Right lobe of liver (tissue), 6 donors: ENCODE results near the gene VKORC1. TPM values are rescaled to one million over a fixed set of nuclear protein-coding genes. Genes with fewer than 3 reads are reported as not detected.

Source experiments
- ATAC-seq, 4 donors: fragments of 200-7000 bp; cut with Tn5 transposase; one replicate each; pipeline ENCODE4 v1.9.1; 2020; ENCODE audit warnings: mild to moderate bottlenecking in 4 of 4, moderate library complexity in 4 of 4
- DNase-seq, 3 donors: peaks; one replicate each; pipeline ENCODE4 v3.0.0-alpha.2; 2020
- H3K27ac ChIP-seq, 3 donors: fragments of 200-600 bp; one replicate each; pipeline ENCODE4 v1.8.0; 2022
- H3K27me3 ChIP-seq, 2 donors: fragments of 200-600 bp; one replicate each; pipeline ENCODE4 v1.8.0; 2022
- H3K36me3 ChIP-seq, 4 donors: fragments of 200-600 bp; sonication (generic) in 1 of 4; one replicate each; pipeline versions ENCODE4 v1.5.1 to v1.8.0; 2017 to 2022; ENCODE audit warnings: control low read depth in 1 of 4
- H3K4me1 ChIP-seq, 4 donors: fragments of 200-600 bp; sonication (generic) in 1 of 4; one replicate each; pipeline versions ENCODE4 v1.5.1 to v1.8.0; 2017 to 2022; ENCODE audit warnings: control low read depth in 1 of 4
- H3K4me3 ChIP-seq, 3 donors: fragments of 200-600 bp; one replicate each; pipeline ENCODE4 v1.8.0; 2022
- H3K9me3 ChIP-seq, 4 donors: fragments of 200-600 bp; sonication (generic) in 1 of 4; one replicate each; pipeline versions ENCODE4 v1.5.1 to v1.8.0; 2017 to 2022; ENCODE audit warnings: control low read depth in 1 of 4
- POLR2A ChIP-seq: fragments of 450-650 bp; IDR thresholded peaks from one replicate; pipeline ENCODE4 v1.6.1; 2017; ENCODE audit warnings: antibody characterized with exemption, mild to moderate bottlenecking
- WGBS: methylation state at CpG from one replicate; pipeline ENCODE4 v1.1.6; 2018; ENCODE audit warnings: low coverage, low lambda C conversion rate; ENCODE audit not compliant: insufficient coverage; ENCODE audit errors: missing lambda C conversion rate; 5-methylcytosine and 5-hydroxymethylcytosine counted together
- intact Hi-C, 2 donors: fragments of 100-400 bp; cut with DNase I; formaldehyde crosslinking; loops; one replicate each; pipeline versions ENCODE4 v1.11.2 to v1.14.1; 2022
- total RNA-seq, 6 experiments: library from RNA; depleted of rRNA in 2 of 6; stranded (reverse); fragments of >200 nt in 2 of 6; fragmentation: NEBNext Ultra II Directional in 3 of 6; extraction: Animal tissue kit (Norgen Biotek cat#: 25700) in 3 of 6; gene quantifications; one replicate each; pipeline versions ENCODE4 v1.1.0 to v1.2.4, GENCODE V29; 2016 to 2023
- TF ChIP-seq, protein P1 (sequence below), 4 donors: fragments of 200-600 bp in 3 of 4; fragments of 450-650 bp in 1 of 4; IDR thresholded peaks; one replicate each; pipeline versions ENCODE4 v1.5.1 to v1.8.0; 2016 to 2022; ENCODE audit warnings: antibody characterized with exemption in 4 of 4, mild to moderate bottlenecking in 2 of 4
- donor health status: DM: no; HTN: yes; CAD: no.
- donor health status: DM: no; HTN: no; CAD: no.
- donor health status: DM: no; HTN: no; CAD: no.
- donor health status: DM: no; HTN: yes; CAD: no.
- donor health status: DM: no; HTN: yes; CAD: no.

Gene VKORC1
- total RNA-seq, 6 experiments from 2014 or later, result 102 to 297 (median 199) TPM

DNA sequence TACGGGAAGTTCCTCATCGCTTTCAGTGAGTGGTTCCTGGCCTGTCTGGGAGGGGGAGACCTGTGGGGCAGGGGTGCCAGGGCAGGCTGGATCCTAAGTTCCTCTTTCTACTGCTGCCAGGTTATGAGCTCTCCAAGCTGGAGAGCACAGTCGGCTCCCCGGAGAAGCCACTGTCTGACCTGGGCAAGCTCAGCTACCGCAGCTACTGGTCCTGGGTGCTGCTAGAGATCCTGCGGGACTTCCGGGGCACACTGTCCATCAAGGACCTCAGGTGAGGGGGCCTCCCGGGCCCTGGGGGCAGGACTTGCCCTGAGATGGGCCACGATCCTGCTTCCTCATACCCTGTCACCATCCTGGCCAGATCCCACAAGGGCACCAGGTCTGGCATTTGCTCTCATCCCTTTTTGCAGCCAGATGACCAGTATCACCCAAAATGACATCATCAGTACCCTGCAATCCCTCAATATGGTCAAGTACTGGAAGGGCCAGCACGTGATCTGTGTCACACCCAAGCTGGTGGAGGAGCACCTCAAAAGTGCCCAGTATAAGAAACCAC lies 35.8 kb upstream of the VKORC1 start:
- peaks cover 0 to 27% (median 3%) of the 10 kb centered on the region in 4 donors for H3K36me3 ChIP-seq
- 44% methylated on average over 1 of the region's 10 CpGs for WGBS
- H3K27ac ChIP-seq, result peak overlapping the region; percentile 55 to 76 (median 73)
- no peaks in the 10 kb centered on the region for H3K27me3 ChIP-seq
- intact Hi-C loops, result no loop called here
- H3K4me1 ChIP-seq, result no peaks in the 10 kb centered on the region
- no peak for TF ChIP-seq POLR2A
- TF ChIP-seq, protein P1, sequence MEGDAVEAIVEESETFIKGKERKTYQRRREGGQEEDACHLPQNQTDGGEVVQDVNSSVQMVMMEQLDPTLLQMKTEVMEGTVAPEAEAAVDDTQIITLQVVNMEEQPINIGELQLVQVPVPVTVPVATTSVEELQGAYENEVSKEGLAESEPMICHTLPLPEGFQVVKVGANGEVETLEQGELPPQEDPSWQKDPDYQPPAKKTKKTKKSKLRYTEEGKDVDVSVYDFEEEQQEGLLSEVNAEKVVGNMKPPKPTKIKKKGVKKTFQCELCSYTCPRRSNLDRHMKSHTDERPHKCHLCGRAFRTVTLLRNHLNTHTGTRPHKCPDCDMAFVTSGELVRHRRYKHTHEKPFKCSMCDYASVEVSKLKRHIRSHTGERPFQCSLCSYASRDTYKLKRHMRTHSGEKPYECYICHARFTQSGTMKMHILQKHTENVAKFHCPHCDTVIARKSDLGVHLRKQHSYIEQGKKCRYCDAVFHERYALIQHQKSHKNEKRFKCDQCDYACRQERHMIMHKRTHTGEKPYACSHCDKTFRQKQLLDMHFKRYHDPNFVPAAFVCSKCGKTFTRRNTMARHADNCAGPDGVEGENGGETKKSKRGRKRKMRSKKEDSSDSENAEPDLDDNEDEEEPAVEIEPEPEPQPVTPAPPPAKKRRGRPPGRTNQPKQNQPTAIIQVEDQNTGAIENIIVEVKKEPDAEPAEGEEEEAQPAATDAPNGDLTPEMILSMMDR (IDR thresholded peaks at IDR 0.05), result no peak
- DNase-seq (no peak), ATAC-seq (peak in 2 of 4 donors; percentile 6 to 8)
- H3K4me3 ChIP-seq, result no peak overlapping the region
- H3K9me3 ChIP-seq, result no peaks in the 10 kb centered on the region

DNA sequence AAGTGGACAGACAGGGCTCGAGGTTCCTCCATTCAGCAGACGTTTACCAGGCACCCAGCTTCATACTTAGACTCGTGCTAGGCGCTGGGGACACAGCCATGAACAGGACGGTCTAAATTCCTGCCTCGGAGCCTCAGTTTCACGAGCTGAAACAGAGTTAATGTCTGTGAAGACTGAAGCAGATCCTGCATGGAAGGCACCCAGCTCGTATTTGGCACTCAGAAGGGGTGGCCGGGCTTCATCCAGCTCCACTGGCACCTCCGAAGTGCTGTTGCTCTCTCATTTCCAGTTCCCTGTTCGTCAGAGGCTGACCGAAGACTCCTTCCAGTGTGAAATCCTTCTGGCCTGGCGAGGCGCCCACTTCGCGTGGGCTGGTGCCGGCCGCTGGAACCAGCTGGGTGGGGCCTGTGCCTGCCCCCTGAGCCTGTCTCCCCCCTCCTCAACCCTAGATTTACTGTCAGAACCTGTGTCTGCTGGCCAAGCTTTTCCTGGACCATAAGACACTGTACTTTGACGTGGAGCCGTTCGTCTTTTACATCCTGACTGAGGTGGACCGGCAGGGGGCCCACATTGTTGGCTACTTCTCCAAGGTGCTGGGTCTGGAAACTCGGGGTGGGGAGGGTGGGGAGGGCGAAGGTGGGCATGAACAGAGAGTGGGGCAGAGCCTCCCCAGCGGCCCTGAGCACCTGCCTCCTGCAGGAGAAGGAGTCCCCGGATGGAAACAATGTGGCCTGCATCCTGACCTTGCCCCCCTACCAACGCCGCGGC lies 35.2 kb upstream of the VKORC1 start:
- Histone ChIP-seq H3K27ac (peak overlapping the region; percentile 55 to 76 (median 73)), H3K4me3 (no peak overlapping the region), H3K4me1 (no peaks in the 10 kb centered on the region), H3K27me3 (no peaks in the 10 kb centered on the region), H3K9me3 (no peaks in the 10 kb centered on the region), H3K36me3 (peaks cover 0 to 27% (median 3%) of the 10 kb centered on the region in 4 donors)
- no peak for TF ChIP-seq POLR2A
- TF ChIP-seq, protein P1 (IDR thresholded peaks at IDR 0.05), result no peak
- ATAC-seq (peak in 2 of 4 donors; percentile 31 to 40), DNase-seq (peak in 1 of 3 donors; percentile 57)
- 62% methylated on average over 6 of the region's 29 CpGs for WGBS
- intact Hi-C loops, result no loop called here

DNA sequence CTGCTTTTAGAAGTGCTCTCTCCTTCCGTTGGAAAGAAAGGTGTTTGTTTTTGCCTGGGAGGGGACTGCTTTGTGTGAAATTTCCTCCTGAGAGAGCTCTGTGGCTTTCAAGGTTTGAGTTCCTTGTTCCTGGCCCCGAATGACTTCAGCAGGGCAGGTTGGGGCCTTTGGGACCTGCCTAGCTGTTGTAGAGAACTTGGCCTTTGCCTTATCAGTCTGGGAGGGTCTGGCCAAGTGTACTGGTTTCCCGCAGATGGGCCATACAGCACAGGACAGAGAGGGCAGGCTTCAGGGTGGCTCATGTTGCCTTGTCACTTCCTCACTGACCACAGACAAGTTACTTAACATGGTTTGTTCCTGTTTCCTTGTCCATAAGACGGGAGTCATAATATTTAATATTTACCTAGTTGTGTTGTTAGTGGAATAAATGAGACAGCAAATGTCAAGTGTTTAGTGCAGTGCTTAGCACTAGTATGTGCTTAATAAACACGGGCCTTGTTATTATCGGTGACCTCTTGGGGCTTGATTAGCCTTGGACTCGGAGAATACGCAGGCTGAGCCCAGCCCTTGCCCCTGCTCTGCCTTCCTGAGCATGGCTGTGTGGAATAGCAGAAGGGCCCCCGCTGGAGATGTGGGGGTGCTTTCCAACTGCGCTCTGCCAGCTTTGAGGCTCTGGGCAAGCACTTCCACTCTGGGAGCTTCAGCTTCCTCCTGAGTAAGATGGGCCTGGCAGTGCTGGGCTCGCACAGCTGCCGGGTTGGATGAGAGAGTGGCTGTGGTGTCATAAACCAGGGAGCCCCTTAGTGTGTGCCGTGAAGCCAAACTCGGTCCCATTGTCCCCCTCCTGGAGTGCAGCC lies 34.3 kb upstream of the VKORC1 start:
- no peak overlapping the region for H3K4me3 ChIP-seq
- ATAC-seq (peak; percentile 43 to 75 (median 62)), DNase-seq (no peak)
- H3K36me3 ChIP-seq, result peaks cover 0 to 28% (median 3%) of the 10 kb centered on the region in 4 donors
- WGBS, result 62% methylated on average over 6 of the region's 14 CpGs
- peak overlapping the region; percentile 55 to 78 (median 73) for H3K27ac ChIP-seq
- H3K4me1 ChIP-seq, result no peaks in the 10 kb centered on the region
- intact Hi-C loops, result no loop called here
- TF ChIP-seq, protein P1 (IDR thresholded peaks at IDR 0.05), result no peak
- peak; percentile 29 for TF ChIP-seq POLR2A
- H3K9me3 ChIP-seq, result no peaks in the 10 kb centered on the region
- H3K27me3 ChIP-seq, result no peaks in the 10 kb centered on the region

DNA sequence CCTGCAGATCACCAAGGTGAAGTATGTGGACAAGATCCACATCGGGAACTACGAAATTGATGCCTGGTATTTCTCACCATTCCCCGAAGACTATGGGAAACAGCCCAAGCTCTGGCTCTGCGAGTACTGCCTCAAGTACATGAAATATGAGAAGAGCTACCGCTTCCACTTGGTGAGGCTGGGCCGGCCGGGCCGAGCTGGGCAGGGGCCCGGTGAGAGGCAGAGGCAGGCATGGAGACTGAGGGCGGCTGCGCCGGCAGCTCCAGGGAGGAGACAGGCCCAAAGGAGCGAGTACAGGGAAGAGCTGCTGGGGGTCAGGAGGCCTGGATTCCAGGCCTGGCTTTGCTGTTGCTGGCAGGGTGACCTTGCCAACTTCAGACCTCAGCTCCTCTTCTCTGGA lies 32.6 kb upstream of the VKORC1 start:
- no peaks in the 10 kb centered on the region for H3K9me3 ChIP-seq
- intact Hi-C loops, result no loop called here
- WGBS, result no CpG with 5 or more reads among the region's 13 CpGs
- ATAC-seq, result no peak
- no peak overlapping the region for H3K4me3 ChIP-seq
- DNase-seq, result no peak
- no peaks in the 10 kb centered on the region for H3K27me3 ChIP-seq
- H3K27ac ChIP-seq, result no peak overlapping the region
- no peaks in the 10 kb centered on the region for H3K4me1 ChIP-seq
- TF ChIP-seq, protein P1 (IDR thresholded peaks at IDR 0.05), result no peak
- no peak for TF ChIP-seq POLR2A
- H3K36me3 ChIP-seq, result peaks cover 0 to 44% (median 4%) of the 10 kb centered on the region in 4 donors
